Measurements from ENCODE around the gene ELMO1. TPM values are rescaled to one million over a fixed set of nuclear protein-coding genes. Genes with fewer than 3 reads are reported as not detected.

ELMO1 gene
- total RNA-seq, 1 donor from 2014 or later: 132 TPM

DNA sequence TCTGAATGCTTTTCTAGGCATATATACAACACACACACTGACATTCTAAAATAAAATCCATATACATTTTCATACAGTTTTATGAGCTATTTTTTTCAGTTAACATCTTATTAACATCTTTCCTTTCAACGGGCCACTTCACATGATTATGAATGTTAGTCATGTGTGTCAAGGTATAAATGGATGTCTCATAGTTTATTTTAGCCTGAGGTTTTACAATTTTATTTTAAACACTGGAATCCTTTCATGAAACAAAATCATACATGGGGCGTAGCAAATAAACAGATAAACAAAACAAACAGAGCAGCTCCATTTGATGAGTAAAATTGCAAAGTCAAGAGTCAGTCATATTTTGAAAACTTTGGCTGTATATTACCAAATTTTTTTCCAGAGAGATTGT lies 604.3 kb downstream of the ELMO1 start:
- no peak overlapping the region for H3K27ac Mint-ChIP-seq
- H3K36me3 Mint-ChIP-seq (ENCODE audit: low read depth): peaks cover 6% of the 10 kb centered on the region
- POLR2A ChIA-PET: no interaction called here
- no peak overlapping the region for H3K4me3 Mint-ChIP-seq
- TF ChIP-seq, protein P1, sequence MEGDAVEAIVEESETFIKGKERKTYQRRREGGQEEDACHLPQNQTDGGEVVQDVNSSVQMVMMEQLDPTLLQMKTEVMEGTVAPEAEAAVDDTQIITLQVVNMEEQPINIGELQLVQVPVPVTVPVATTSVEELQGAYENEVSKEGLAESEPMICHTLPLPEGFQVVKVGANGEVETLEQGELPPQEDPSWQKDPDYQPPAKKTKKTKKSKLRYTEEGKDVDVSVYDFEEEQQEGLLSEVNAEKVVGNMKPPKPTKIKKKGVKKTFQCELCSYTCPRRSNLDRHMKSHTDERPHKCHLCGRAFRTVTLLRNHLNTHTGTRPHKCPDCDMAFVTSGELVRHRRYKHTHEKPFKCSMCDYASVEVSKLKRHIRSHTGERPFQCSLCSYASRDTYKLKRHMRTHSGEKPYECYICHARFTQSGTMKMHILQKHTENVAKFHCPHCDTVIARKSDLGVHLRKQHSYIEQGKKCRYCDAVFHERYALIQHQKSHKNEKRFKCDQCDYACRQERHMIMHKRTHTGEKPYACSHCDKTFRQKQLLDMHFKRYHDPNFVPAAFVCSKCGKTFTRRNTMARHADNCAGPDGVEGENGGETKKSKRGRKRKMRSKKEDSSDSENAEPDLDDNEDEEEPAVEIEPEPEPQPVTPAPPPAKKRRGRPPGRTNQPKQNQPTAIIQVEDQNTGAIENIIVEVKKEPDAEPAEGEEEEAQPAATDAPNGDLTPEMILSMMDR (IDR thresholded peaks at IDR 0.05): no peak
- CTCF ChIA-PET: no interaction called here
- H3K27me3 Mint-ChIP-seq: no peaks in the 10 kb centered on the region
- no peaks in the 10 kb centered on the region for H3K4me1 Mint-ChIP-seq
- intact Hi-C loops (cut with micrococcal nuclease): no loop called here
- DNase-seq (no peak), ATAC-seq (ENCODE audit: low read depth) (no peak)
- H3K9me3 Mint-ChIP-seq: peaks cover 7% of the 10 kb centered on the region

- H3K27ac Mint-ChIP-seq: no peak overlapping the region
- TF ChIP-seq, protein P1 (IDR thresholded peaks at IDR 0.05): no peak
- H3K27me3 Mint-ChIP-seq: no peaks in the 10 kb centered on the region
- H3K4me1 Mint-ChIP-seq: no peaks in the 10 kb centered on the region
- intact Hi-C loops (cut with micrococcal nuclease): no loop called here
- DNase-seq (no peak), ATAC-seq (ENCODE audit: low read depth) (no peak)
- CTCF ChIA-PET: interaction anchor here (0.6 kb wide), 1 partner anchor 171 kb away, joined by 3 read pairs; no protein-coding TSS in a partner anchor
- H3K9me3 Mint-ChIP-seq: peaks cover 3% of the 10 kb centered on the region
- H3K4me3 Mint-ChIP-seq: no peak overlapping the region
- POLR2A ChIA-PET: no interaction called here
- no peaks in the 10 kb centered on the region for H3K36me3 Mint-ChIP-seq (ENCODE audit: low read depth)
Observed at GRCh38 chr7:36840904-36841303, 607.8 kb downstream of the ELMO1 start.

DNA sequence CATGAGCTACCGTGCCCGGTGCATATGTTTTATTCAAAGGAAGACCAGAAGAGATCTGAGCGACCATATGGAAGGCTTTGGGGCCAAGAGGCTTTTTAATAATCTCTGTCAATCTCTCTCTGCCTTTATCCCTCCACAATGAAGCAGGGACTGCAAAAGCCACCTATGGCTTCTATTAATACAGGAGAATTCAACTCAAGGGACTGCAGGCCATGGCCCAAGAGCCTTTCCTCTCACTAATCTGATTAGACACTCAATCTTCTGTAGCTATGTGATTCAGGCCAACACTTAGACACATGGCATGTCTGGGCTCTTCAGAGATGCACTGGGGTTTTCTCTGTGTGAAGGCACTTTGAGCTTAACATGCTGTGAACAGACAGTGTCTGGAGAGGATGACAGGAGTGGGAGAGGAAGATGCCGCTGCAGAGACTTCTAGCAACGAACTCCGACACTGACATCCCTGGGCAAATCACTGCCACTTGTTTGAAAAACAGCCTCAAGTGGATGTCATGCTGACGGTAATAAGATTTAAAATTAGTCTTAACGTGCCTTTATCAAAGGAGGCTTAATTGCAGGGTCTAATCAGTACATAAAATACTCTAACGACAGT lies 609.9 kb downstream of the ELMO1 start:
- Mint-ChIP-seq H3K36me3 (ENCODE audit: low read depth) (no peaks in the 10 kb centered on the region), H3K4me3 (no peak overlapping the region), H3K9me3 (peaks cover 7% of the 10 kb centered on the region), H3K27me3 (no peaks in the 10 kb centered on the region), H3K4me1 (no peaks in the 10 kb centered on the region), H3K27ac (no peak overlapping the region)
- TF ChIP-seq, protein P1 (IDR thresholded peaks at IDR 0.05): no peak
- intact Hi-C loops (cut with micrococcal nuclease): no loop called here
- ATAC-seq (ENCODE audit: low read depth) (no peak), DNase-seq (no peak)
- POLR2A ChIA-PET: no interaction called here
- CTCF ChIA-PET: no interaction called here

- Mint-ChIP-seq H3K4me3 (no peak overlapping the region), H3K9me3 (peaks cover 5% of the 10 kb centered on the region), H3K27ac (no peak overlapping the region), H3K36me3 (ENCODE audit: low read depth) (no peaks in the 10 kb centered on the region), H3K27me3 (no peaks in the 10 kb centered on the region), H3K4me1 (no peaks in the 10 kb centered on the region)
- POLR2A ChIA-PET: no interaction called here
- intact Hi-C loops (cut with micrococcal nuclease): no loop called here
- DNase-seq (no peak), ATAC-seq (ENCODE audit: low read depth) (no peak)
- TF ChIP-seq, protein P1 (IDR thresholded peaks at IDR 0.05): no peak
- CTCF ChIA-PET: no interaction called here
Observed at GRCh38 chr7:36831049-36831448, 617.6 kb downstream of the ELMO1 start.

DNA sequence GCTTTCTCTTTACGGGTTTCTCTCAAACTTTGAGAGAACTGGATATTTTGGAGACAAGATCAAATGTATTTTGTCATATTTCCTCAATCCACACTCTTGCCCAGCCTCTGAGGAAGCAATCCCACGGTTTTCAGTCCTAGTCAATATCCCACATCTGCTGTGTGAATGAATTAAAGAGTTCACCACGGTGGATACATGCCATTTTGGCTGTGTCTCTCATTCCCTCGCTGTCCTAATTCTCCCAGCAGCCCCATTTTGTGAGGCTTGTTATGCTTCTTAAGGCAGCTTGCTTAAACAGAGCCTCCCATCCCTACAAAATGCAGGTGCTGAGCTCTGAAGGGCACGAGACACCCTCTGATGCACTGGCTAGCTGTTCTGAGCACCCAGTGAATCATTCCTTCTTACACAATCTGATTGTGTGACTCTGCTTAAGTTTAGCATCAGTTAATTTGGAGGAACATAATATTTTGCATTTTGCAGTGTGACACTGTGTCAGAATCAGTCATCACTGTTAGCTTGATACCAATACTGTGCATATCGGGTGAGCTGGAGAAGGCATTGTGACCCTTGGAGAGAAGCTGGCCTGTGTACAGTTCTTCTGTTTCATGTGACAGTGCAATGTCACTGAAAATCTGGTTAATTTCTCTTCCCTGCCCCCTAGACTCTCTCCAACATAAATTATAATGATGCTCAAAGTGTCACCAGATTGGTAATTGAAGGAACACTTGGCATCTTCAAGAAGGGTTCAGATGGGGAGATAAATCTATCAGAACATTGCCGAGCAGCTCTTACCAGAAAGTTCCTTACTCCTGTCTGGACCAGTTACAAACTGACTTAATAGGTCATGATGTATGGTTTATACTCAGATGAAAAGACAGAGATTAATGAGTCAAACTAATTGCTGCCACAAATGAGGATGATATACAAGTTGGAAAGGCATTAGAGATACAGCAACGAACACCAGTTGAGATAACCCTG lies 620.6 kb downstream of the ELMO1 start:
- CTCF ChIA-PET: no interaction called here
- intact Hi-C loops (cut with micrococcal nuclease): no loop called here

More for the DNA sequence above, 620.6 kb downstream of the ELMO1 start:
- POLR2A ChIA-PET: no interaction called here
- ATAC-seq (ENCODE audit: low read depth) (no peak), DNase-seq (no peak)
- Mint-ChIP-seq H3K36me3 (ENCODE audit: low read depth) (no peaks in the 10 kb centered on the region), H3K27ac (no peak overlapping the region), H3K4me3 (no peak overlapping the region), H3K9me3 (no peaks in the 10 kb centered on the region), H3K4me1 (no peaks in the 10 kb centered on the region), H3K27me3 (no peaks in the 10 kb centered on the region)
- TF ChIP-seq, protein P1 (IDR thresholded peaks at IDR 0.05): no peak

Measured in activated B cell treated with CpG ODN at 0.5 μM for 24 hours (primary cell).